HUES48 (cell line): ENCODE measurements around the gene PRKCH.

Experiments used
- H3K27ac ChIP-seq: one replicate; pipeline ENCODE4 v1.7.0; 2013; ENCODE audit warnings: low read depth, low read length, inconsistent platforms
- H3K27me3 ChIP-seq: 2 replicates; pipeline ENCODE4 v1.6.1; 2013; ENCODE audit warnings: mild to moderate bottlenecking, low read length; ENCODE audit not compliant: control insufficient read depth, insufficient read depth
- H3K36me3 ChIP-seq: 2 replicates; pipeline ENCODE4 v1.6.1; 2013; ENCODE audit warnings: low read length; ENCODE audit not compliant: control insufficient read depth, insufficient read depth
- H3K4me1 ChIP-seq: 2 replicates; pipeline ENCODE4 v1.6.1; 2013; ENCODE audit warnings: mild to moderate bottlenecking, low read length; ENCODE audit not compliant: control insufficient read depth, insufficient read depth
- H3K4me3 ChIP-seq: 2 replicates; pipeline ENCODE4 v1.5.1; 2013; ENCODE audit warnings: mild to moderate bottlenecking, low read depth, low read length
- H3K9ac ChIP-seq: 2 replicates; pipeline ENCODE4 v1.6.1; 2013; ENCODE audit warnings: mild to moderate bottlenecking, low read depth, low read length, moderate library complexity
- H3K9me3 ChIP-seq: 2 replicates; pipeline ENCODE4 v1.6.1; 2013; ENCODE audit warnings: low read length; ENCODE audit not compliant: control insufficient read depth, insufficient read depth

The PRKCH gene

DNA sequence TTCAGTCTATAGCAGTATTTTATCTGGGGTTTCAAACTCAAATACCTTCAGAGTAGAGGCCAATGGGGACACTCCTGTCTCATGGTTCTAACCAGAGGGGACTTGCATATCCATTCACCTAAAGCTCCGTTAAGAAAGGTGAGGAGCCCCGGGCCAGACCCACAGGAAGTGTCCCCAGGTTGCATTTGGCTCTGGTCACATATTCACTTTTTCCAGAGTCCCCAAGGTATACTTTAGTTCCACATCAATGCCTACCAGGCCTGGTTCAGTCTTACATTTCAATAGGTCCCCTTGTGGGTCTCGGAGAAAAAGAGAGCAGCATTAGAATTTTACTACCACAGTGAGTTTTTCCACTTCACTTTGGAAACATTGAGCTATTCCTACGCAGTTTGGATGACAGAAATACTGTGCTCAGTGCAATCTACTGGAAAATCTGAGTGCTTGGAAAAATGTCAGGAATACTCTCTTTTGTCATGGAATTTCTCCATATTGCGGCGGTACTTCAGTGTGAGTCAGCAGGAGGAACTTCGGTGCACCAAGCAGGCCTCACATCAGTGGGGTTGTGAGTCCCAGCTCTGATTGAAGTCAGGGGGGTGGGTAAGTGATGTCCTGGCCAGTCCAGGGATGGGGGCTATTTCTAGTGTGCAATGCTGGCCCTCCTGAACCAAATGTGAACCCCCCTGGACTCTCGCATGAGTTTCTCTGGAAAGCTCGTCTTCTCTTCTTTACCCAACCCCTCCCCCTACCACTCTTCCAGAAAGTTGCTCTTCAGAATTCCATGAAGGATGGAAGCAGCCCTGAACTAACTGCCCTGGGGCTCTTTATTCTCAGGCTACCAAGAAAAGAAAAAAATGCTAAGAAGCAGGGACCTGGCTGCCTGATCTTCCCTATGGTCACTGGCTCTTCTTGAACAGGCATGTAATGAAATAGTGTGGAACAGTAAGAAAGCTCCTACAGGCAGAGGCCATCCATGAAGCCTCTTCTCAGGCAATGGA, 184.7 kb downstream of the PRKCH start:
- Histone ChIP-seq H3K9me3 (no peaks in the 10 kb centered on the region), H3K9ac (no peak overlapping the region), H3K36me3 (no peaks in the 10 kb centered on the region), H3K4me1 (peaks cover 45% of the 10 kb centered on the region), H3K4me3 (no peak overlapping the region), H3K27ac (peak overlapping the region; percentile 59), H3K27me3 (no peaks in the 10 kb centered on the region)

DNA sequence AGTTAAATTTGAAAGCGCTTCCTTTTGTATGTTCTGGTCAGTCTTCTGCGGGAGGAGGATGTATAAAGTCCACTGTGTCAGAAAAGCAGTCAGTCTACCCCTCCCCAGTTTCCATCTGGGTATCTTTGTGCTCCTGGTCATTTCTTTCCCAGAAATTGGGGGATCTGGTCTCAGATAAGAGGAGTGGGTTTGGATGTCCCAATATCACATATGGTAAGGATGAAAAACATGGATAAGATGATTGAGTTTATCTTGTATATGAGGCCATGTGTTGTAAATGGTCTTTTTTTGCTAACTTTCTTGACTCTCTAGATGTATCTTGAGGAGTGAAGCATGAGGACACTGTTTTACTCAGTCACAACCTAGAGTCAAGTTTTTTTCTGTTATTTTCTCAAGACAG, 187.1 kb downstream of the PRKCH start:
- no peaks in the 10 kb centered on the region for H3K9me3 ChIP-seq
- H3K27ac ChIP-seq: no peak overlapping the region
- no peak overlapping the region for H3K9ac ChIP-seq
- no peaks in the 10 kb centered on the region for H3K36me3 ChIP-seq
- peaks cover 20% of the 10 kb centered on the region for H3K4me1 ChIP-seq
- H3K4me3 ChIP-seq: no peak overlapping the region
- H3K27me3 ChIP-seq: no peaks in the 10 kb centered on the region

DNA sequence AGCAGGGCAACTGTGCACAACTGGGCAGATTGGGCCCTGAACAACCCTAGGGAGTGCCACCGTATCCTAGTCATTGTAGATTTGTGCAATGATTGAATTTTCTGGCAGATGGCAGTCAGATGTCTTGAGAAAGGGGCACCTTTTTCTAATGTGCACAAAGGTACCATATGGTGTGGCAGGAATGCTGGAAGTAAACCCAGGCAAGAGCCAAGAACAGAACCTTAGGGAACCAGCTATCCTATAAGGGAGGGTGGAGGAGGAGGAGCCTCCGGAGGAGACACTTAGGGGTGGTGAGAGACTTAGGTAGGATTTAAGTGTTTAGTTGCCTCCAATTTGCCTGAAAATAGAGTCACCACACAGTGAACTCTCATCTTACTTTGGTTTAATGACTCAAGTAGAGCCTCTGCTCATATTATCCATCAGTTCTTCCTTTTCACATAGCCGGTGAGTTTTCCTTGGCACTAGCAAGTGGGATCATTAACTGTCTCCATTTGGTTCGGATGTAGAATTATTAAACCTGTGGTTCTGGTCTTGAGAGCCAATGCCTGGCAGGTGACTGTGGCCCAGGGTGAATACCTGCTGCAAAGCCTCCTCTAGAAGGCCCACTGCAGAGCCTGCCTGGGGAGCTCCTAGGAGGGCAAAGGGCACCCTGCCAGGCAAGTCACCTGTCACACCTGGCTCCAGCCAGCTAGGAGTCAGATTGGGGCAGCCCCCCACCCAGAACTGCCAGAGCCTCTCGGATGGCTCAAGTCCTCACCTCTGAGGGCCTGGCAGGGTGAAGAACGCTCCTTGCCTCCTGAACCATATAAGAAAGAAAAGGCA, 189.6 kb downstream of the PRKCH start:
- Histone ChIP-seq H3K36me3 (no peaks in the 10 kb centered on the region), H3K27ac (no peak overlapping the region), H3K9ac (no peak overlapping the region), H3K9me3 (no peaks in the 10 kb centered on the region), H3K27me3 (no peaks in the 10 kb centered on the region), H3K4me1 (peaks cover 16% of the 10 kb centered on the region), H3K4me3 (no peak overlapping the region)

DNA sequence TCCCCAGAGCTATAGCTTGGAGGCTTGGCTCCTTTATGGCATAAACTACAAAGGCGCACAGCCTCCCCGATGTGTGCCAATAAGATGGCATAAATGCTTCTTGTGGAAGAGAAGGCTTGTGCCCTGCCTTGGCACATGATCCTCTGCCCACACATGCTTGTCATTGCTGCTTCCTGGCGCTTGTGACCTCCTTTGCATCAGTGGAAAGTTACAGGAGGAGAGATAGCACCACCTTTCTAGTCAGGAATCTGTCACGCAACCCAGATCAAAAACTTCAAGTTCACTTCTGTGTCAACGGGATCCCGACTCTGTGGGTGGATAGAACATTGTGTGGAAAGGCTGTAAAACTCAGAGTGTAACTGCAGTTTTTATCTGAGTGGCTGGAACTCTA, 190.2 kb downstream of the PRKCH start:
- Histone ChIP-seq H3K36me3 (no peaks in the 10 kb centered on the region), H3K4me1 (peaks cover 10% of the 10 kb centered on the region), H3K9ac (no peak overlapping the region), H3K27me3 (no peaks in the 10 kb centered on the region), H3K27ac (no peak overlapping the region), H3K9me3 (no peaks in the 10 kb centered on the region), H3K4me3 (no peak overlapping the region)

DNA sequence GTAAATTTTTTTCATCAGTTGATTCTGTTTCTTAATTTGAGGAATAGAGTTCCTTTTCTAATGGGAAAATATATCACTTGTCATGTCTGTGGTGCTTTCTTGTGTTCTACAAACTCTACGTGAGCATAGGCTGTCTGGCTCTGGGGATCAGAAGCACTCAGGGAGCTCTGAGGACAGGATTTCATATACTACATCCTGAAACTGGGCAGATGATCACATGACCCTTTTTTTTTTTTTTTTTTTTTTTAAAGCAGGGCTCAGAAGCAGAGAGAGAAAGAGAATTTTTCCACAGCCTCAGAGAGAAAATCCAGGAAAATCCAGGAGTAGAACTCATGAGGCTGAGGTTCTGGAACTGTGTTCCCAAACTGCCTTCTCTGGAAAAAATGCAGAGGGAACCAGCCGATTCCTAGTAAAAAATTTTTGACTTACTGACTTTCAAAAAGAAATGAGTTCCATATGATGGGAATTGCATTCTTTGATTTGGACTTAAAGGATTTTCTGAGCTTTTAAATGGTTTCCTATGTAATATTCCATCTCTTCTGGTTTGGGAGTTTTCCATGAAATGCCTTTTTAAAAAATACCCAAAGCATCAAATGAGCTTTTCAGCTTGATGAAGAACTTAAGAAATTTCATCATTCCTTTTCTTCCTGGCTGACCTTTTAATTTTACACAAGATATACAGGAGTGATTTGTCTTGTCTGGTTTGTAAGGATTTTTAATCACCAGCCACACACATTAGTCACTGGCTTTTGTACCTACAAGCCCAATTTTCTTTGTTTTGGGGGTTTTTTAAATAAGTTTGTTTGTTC, 190.9 kb downstream of the PRKCH start:
- no peak overlapping the region for H3K27ac ChIP-seq
- H3K9ac ChIP-seq: no peak overlapping the region
- no peaks in the 10 kb centered on the region for H3K36me3 ChIP-seq
- peaks cover 6% of the 10 kb centered on the region; the same call in 1 of the 2 replicates for H3K4me1 ChIP-seq
- H3K27me3 ChIP-seq: no peaks in the 10 kb centered on the region
- no peak overlapping the region for H3K4me3 ChIP-seq
- H3K9me3 ChIP-seq: no peaks in the 10 kb centered on the region

DNA sequence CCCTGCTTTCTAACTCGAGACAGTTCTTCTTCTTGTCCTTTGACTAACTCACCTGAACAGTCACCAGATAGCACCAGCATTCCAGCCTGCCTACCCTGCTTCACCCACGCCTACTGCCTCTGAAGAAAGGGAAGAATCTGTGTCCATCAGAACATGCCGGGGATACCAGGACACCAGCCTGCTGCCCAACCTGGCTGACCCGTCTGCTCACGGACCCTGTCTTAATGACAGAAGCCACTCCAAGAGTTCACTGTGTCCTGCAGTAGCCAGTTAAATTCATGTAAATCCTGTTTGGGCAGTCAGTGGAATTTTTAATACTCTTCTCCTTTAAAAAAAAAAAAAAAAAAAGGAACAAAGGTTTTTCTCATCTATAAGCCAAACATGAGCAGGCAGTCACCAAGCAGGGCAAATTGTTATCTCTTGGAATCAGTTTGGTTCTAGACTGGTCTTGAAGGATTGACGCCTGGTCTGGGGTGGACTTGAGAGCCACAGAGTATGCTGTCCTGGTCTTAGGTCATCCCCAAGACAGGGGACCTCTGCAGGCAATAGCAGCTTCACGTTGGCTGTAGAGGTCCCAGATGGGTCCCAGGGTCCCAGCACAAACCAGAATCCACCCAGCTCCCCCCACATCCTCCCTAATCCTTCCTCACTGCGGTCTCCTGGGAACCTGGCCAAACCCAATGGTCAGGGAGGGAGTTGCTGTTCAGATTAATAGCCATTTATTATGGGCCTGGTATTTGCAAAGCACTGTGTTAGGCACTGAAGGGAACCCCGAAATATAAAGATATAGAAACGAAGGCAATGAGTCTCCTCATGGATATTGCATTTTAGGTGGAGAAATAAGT, 192.8 kb downstream of the PRKCH start:
- Histone ChIP-seq H3K4me3 (no peak overlapping the region), H3K9me3 (no peaks in the 10 kb centered on the region), H3K4me1 (peaks cover 6% of the 10 kb centered on the region; the same call in 1 of the 2 replicates), H3K9ac (no peak overlapping the region), H3K27ac (no peak overlapping the region), H3K27me3 (no peaks in the 10 kb centered on the region), H3K36me3 (no peaks in the 10 kb centered on the region)

DNA sequence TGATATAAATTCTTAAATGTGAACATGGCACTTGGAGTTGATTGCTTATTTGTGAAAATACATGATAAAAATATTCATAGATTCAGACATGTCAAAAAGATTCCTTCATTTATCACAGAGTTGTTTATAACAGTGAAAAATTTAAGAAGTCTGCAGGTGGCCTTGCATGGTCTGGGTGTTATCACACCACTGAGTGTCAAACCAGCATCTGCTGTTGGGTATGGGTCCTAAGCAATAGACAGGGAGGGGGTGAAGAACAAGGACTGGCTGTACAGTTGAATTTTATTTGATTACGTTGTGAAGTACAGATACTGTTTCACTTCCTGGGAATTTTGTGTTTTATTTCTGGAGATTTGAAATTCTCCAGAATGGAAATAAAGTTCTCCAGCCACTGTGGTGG, 193.5 kb downstream of the PRKCH start:
- no peaks in the 10 kb centered on the region for H3K27me3 ChIP-seq
- no peak overlapping the region for H3K9ac ChIP-seq
- no peak overlapping the region for H3K27ac ChIP-seq
- peaks cover 4% of the 10 kb centered on the region; the same call in 1 of the 2 replicates for H3K4me1 ChIP-seq
- H3K36me3 ChIP-seq: no peaks in the 10 kb centered on the region
- H3K4me3 ChIP-seq: no peak overlapping the region
- no peaks in the 10 kb centered on the region for H3K9me3 ChIP-seq

DNA sequence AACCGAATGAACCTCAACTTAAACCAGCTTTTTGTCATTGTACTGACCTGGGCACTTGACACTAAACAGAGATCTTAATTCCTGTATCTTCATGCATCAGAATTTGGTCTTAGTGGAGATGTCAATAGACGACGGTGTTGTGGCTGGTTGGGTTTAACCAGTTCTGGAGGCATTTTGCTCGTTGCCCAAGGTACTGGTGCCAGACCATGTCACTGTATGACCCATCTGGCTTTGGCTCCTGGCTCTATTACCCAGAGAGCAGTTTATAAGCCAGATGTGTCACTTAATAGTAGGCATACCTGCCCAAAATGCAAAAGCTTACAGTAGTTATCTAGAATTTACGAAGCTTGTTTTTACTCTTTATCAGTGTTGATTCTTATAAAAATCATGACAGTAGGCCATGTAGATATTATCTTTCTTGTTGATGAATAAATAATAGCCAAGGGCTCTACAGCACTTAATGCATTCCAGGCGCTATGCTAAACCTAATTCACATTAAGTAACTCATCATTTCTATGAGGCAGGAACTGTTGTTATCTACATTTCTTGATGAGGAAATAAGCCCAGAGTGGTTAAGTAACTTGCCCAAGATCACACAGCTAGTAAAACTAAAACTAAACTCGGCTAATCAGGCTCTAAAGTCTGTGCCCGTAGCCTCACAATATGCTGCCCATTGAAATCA, 194.2 kb downstream of the PRKCH start:
- H3K9ac ChIP-seq: no peak overlapping the region
- no peaks in the 10 kb centered on the region; the same call in 1 of the 2 replicates for H3K4me1 ChIP-seq
- H3K27ac ChIP-seq: no peak overlapping the region
- no peak overlapping the region for H3K4me3 ChIP-seq
- no peaks in the 10 kb centered on the region for H3K9me3 ChIP-seq
- H3K36me3 ChIP-seq: no peaks in the 10 kb centered on the region
- no peaks in the 10 kb centered on the region for H3K27me3 ChIP-seq

DNA sequence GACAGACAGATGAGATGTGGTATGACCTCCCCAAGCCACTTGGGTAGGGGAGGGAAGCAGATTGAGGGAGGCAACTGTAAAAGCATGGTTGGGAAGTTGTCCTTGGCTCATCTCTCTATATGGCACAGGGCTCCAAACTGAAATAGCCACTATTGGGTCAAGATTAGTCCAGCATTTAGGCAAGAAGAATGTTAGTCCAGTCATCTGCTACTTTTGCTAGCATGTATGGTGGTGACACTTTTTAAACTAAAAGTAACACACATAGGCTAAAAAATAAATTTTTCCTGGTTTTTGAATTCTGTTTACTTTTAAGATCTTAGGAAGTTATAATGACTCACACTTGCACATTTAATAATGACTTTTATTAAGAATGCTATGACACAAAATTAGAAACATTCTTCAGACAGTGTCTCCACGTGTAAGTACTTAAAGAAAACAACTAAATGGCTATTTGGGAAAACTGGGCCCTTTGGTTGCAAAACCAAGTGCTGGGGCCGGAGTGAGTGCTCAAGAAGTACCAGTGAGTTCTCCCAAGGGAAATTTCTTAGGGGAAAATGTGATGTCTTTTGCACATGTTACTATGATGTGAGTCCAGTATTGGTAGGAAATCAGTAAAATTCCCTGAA, 194.9 kb downstream of the PRKCH start:
- H3K9ac ChIP-seq: no peak overlapping the region
- H3K4me3 ChIP-seq: no peak overlapping the region
- no peak overlapping the region for H3K27ac ChIP-seq
- H3K27me3 ChIP-seq: no peaks in the 10 kb centered on the region
- no peaks in the 10 kb centered on the region; the same call in 1 of the 2 replicates for H3K4me1 ChIP-seq
- no peaks in the 10 kb centered on the region for H3K36me3 ChIP-seq
- H3K9me3 ChIP-seq: no peaks in the 10 kb centered on the region
